ENCODE data around the gene DOK3. TPM values are rescaled to one million over a fixed set of nuclear protein-coding genes. Genes with fewer than 3 reads are reported as not detected.
A peak's percentile ranks its signal among the peaks of the same experiment; 100 is the strongest.

The DOK3 gene
- total RNA-seq: 3.8 TPM

DNA sequence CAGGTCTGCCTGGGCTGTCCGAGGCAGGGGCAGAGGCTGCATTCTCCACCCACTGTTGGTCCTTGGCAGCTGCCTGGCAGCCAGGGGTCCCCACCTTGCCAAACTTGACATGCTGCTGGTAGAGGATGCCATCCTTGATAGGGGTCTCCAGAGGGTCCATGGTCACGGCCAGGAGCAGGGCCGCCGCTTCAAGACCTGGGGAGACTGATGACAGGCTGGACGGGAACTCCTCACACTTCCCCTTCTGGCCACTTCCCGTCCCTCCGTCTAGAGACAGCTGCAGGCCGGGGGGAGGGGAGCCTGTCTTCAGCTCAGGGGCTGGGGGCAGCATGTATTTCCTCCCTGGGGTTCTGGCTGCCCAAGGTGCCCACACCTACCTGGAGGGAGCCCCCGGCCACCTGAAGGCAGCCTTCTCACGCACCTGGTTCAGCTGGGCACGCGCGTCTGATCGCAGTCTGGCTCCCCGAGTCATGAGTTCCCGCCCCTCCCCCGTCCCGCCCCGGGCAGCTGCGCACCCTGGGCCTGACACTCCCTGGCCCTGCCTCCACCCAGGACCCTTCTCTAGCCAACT lies at the start of gene DOK3:
TSS of gene DOK3 (minus strand) at position 446 of the 571 bp plus-strand sequence. CDS start at position 160, 286 bp downstream.
- no peak for DNase-seq

DNA sequence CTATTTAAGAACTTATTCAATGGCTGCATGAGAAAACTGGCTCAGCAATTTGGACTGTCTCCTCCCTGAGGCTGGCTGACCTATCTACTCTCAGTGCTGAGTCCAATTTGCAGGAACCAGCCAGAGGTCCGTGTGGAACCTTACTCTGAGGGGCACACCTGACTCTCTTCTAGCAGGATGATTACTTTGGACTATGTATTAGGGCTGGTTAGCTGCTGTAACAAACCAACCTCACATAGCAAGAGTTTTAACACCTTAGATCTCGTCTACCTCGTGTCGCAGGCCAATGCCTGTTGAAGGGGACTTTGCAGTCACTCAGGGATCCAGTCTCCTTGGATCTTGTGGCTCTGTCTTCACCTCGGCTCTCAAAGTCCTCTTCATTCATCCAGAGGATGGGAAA lies 48.2 kb upstream of the DOK3 start:
- no peak for DNase-seq

DNA sequence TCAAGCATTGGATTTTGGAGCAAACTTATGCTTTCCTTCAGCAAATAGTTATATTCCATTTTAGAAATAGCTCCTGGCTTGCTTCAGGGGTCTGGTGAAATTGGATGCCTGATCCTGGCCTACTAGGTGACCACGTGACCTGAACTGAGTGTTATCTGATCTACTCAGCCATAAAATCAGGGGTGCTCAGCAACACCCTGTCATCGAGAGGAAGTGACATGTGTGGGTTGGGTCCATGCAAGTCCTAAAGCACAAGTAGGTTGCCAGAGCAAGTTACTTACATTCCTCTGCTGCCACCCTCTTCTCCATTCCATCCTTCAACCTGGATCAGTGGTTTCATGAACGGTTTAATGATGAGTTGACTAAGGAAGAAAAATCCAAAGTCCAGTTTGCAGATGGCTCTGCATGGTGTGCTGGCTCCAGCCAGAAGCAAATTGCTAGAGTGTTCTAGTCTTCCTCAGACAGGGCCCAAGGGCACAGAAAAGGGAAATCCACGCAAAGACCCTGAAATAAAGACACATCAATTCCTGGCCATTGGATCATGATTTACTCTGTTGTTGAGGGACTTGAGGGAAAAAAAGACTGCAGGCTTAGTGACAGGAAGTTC lies 47.5 kb upstream of the DOK3 start:
- DNase-seq: no peak

DNA sequence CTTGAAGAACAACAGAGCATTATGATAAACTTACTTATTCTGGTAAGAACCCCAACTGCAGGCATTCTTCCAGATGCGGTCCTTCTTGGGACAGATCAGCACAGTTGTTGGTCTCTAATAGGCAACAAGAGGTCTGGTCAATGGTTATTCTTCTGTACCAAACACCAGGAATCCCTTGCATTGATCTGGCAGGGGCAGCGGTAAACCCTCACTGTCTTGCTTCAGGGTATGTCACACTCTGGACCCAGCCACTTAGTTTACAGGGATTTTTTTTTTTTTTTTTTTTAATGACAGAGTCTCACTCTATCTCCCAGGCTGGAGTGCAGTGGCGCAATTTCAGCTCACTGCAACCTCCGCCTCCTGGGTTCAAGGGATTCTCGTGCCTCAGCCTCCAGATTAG lies 46.0 kb upstream of the DOK3 start:
- no peak for DNase-seq

DNA sequence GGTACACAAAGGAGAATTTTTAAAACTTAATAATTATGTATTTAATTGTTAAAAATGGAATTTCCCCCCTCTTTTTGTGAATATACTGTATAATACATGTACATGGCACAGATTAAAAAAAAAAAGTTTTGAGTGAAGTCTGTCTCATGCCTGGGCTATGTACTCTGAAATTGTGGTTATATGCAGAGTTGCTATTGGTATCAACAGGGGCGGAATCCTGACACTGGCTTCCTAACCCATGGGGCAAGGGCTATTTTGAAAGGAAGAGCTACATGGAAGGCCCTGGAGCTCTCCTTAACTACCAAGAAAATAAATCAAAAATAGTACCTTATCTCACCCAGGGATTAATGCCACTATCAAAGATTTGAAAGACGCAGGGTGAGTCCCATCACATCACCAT lies 45.6 kb upstream of the DOK3 start:
- no peak for DNase-seq

GRCh38 chr5:177554474-177555111 lies 45.0 kb upstream of the DOK3 start, which contains the start of gene FAM193B:
Gene FAM193B, minus strand, starts transcription at chr5:177554563. Its CDS starts 105 bp downstream, at chr5:177554458.
- DNase-seq: peak; percentile 82

- no peak for DNase-seq
Observed at GRCh38 chr5:177553671-177554429, 44.2 kb upstream of the DOK3 start.

GRCh38 chr5:177552839-177553455 lies 43.3 kb upstream of the DOK3 start:
- DNase-seq: no peak

GRCh38 chr5:177550122-177550521 lies 40.5 kb upstream of the DOK3 start:
- no peak for DNase-seq

GRCh38 chr5:177548495-177548894 lies 38.9 kb upstream of the DOK3 start:
- no peak for DNase-seq

GRCh38 chr5:177547736-177548135 lies 38.1 kb upstream of the DOK3 start:
- DNase-seq: no peak

DNA sequence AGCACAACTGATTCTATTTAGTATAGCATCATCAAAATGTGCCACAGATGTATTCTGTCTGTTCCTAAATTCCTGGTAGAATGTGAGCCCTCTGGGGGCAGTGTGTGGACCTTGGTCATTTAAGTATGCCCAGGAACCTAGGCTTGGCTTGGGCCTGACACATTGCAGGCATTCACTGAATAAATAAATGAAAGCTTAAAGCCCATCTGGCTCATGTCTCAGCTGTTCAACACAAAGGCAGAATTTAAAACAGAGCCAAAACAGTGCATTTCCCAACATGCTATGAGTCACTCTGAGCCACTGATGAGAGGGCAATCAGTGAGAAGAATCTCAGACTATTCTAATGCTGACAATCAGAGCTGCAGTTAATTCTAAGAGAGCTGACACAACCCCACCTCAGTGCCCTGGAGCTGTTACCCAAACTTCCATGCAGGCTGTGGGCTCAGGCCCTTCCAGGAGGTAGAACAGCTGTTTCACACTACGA lies 36.7 kb upstream of the DOK3 start:
- peak; percentile 49 for DNase-seq

DNA sequence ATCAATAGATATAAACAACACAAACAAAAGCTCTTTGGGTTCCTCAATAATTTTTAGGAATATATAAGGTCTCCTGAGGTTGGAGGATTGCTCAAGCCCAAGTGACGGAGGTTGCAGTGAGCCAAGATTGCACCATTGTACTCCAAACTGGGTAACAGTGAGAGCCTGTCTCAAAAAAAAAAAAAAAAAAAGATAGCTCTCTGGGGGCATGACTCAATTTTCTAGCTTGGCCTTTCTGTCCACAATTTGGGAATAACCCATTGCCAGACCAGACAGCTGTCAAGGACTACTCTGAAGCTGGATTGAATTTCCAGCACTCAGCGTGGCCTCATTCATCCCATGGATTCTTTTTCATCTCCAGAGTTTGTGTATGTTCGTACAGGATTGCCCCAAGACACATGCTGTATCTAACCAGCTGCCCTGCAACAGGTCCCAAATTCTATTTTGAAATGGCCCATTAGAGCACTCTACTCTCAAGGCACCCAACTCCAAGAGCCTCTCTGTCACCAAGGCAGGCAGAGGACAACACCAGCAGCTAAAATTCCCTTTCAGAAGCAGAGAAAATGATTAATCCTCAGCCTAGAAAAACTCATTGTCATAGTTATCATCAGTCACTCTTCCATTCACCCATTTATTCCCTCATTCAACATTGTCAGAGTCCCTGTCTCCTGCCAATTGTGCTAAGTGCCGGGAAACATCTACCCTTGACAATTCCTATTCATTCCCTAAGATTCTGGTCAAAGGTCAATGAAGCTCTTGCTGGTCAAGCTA lies 36.0 kb upstream of the DOK3 start:
- peak; percentile 33 for DNase-seq

GRCh38 chr5:177542816-177543465 lies 33.3 kb upstream of the DOK3 start:
- DNase-seq: no peak

DNA sequence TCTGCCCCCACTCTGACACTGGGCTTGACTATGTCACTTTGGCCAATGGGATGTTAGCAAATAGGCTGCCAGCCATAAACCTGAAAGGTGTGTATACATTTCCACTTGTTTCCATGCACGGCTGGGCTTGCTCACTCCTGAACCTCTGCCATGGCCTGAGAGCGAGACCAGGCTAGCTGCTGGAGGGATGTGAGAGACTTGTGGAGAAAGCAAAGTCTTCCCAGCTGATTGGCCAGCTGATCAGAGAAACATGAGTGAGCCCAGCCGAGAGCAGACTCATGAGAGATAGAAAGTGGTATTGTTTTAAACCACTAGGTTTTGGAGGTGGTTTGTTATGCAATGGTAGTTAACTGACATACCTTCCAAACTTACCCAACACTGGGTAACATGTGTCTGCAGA lies 30.8 kb upstream of the DOK3 start:
- no peak for DNase-seq

- DNase-seq: no peak
Observed at GRCh38 chr5:177539411-177539810, 29.8 kb upstream of the DOK3 start.

GRCh38 chr5:177538876-177539275 lies 29.2 kb upstream of the DOK3 start:
- no peak for DNase-seq

- no peak for DNase-seq
Observed at GRCh38 chr5:177537389-177538361, 28.0 kb upstream of the DOK3 start.

DNA sequence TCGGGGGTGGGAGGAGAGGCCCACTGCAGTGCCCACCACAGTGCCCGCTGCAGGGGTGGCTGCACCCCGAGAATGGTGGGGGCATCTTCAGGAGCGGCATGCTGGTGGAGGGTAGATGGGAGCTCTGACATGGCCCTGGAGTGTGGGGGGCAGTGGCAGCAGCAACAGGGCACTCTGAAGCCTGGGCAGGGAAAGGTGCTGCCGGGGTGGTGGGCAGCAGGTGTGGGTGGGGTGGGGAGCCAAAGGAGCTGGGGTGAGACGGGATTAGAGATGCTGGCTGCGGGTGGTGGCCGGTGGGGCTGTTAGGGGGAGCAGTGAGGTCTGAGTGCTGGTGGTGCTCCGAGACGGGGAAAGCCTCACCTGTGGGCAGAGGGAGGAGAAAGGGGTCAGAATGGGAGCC lies 26.8 kb upstream of the DOK3 start:
- no peak for DNase-seq

DNA sequence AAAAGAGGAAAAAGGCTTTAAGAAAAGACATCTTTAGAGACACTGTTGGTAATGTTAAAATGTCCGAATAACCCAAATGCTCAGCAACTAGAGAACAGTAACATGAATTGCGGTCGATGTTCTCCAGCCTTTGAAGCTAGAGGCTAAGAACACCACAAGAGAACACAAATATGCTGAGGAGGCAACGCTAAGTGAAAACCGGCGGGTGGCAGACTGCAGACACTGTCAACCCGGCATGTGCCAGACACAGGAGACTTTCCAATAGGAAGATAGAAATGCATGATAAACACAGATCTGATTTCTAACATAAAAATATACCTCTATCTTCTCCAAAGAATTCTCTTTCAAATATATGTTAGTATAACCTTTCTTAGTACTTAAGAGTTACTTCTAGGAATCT lies 25.5 kb upstream of the DOK3 start:
- no peak for DNase-seq

Data from skin of body (tissue), 2 donors.